Bronchial epithelial cell (primary cell): ENCODE measurements around the gene MAJIN. TPM values are rescaled to one million over a fixed set of nuclear protein-coding genes. Genes with fewer than 3 reads are reported as not detected.

Experiments used
- DNase-seq: peaks from one replicate; pipeline ENCODE4 v3.0.0-alpha.2; 2010; ENCODE audit warnings: low read depth
- FAIRE-seq: peaks from 2 replicates; lab custom pipeline; 2011; peaks lifted over from hg19 to GRCh38; lab: Jason Lieb, UNC
- H3K27me3 ChIP-seq: 2 replicates; pipeline ENCODE4 v1.5.1; 2011; ENCODE audit warnings: low read length; ENCODE audit not compliant: control insufficient read depth, insufficient read depth
- H3K36me3 ChIP-seq: 2 replicates; pipeline ENCODE4 v1.5.1; 2011; ENCODE audit warnings: low read length; ENCODE audit not compliant: control insufficient read depth, insufficient read depth
- H3K4me3 ChIP-seq: 2 replicates; pipeline ENCODE4 v1.5.1; 2011; ENCODE audit warnings: mild to moderate bottlenecking, low read depth, low read length, control low read depth
- total RNA-seq: library from RNA; depleted of rRNA; stranded (reverse); fragments of >200 nt; gene quantifications from 2 replicates; pipeline ENCODE4 v1.2.1, GENCODE V29; 2014
- TF ChIP-seq, protein P1 (sequence below): IDR thresholded peaks from 2 replicates; pipeline ENCODE4 v1.5.1; 2011; ENCODE audit warnings: mild to moderate bottlenecking, moderate library complexity, low read length, control low read depth, inconsistent platforms; ENCODE audit not compliant: insufficient read depth, severe bottlenecking

The MAJIN gene
- total RNA-seq, 1 donor from 2014 or later: not detected

DNA sequence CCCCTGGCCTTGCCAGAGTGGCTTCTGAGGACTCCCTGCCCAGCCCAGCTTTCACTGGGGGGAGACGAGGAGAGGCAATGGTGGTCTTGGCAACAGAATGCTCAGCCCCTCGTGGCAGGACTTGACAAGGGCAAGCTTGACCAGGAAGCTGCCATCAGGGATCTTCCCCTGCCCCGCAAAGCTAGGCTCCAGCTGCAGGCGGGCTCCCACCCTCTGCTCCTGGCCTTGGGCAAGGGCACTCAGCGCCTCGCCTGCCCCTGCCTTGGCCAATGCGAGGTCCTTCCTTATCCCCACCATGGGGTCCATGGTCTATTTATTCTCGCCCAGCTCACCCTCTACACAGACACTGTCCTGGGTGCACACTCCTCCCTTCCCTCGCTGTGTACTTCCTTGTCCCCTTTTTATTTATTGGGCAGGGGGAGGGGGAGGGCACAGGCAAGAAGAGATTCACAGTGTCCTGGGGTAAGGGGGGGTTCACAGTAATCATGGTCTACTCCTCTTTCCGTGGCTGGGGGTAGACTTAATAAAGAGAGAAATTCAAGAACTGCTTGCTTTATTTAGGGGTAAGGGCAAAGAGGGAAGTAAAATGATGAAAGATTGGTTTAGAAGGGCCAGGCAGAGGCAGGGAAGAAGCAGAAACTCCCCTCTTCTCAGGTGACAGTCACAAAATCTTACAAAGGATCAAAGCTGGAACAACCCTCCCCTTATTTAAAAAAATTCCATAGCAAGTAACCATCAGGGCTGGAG, 37.8 kb downstream of the MAJIN start:
- no peak overlapping the region for H3K4me3 ChIP-seq
- TF ChIP-seq, protein P1, sequence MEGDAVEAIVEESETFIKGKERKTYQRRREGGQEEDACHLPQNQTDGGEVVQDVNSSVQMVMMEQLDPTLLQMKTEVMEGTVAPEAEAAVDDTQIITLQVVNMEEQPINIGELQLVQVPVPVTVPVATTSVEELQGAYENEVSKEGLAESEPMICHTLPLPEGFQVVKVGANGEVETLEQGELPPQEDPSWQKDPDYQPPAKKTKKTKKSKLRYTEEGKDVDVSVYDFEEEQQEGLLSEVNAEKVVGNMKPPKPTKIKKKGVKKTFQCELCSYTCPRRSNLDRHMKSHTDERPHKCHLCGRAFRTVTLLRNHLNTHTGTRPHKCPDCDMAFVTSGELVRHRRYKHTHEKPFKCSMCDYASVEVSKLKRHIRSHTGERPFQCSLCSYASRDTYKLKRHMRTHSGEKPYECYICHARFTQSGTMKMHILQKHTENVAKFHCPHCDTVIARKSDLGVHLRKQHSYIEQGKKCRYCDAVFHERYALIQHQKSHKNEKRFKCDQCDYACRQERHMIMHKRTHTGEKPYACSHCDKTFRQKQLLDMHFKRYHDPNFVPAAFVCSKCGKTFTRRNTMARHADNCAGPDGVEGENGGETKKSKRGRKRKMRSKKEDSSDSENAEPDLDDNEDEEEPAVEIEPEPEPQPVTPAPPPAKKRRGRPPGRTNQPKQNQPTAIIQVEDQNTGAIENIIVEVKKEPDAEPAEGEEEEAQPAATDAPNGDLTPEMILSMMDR: no peak
- DNase-seq (no peak), FAIRE-seq (no peak)
- no peaks in the 10 kb centered on the region for H3K27me3 ChIP-seq
- peaks cover 20% of the 10 kb centered on the region for H3K36me3 ChIP-seq

DNA sequence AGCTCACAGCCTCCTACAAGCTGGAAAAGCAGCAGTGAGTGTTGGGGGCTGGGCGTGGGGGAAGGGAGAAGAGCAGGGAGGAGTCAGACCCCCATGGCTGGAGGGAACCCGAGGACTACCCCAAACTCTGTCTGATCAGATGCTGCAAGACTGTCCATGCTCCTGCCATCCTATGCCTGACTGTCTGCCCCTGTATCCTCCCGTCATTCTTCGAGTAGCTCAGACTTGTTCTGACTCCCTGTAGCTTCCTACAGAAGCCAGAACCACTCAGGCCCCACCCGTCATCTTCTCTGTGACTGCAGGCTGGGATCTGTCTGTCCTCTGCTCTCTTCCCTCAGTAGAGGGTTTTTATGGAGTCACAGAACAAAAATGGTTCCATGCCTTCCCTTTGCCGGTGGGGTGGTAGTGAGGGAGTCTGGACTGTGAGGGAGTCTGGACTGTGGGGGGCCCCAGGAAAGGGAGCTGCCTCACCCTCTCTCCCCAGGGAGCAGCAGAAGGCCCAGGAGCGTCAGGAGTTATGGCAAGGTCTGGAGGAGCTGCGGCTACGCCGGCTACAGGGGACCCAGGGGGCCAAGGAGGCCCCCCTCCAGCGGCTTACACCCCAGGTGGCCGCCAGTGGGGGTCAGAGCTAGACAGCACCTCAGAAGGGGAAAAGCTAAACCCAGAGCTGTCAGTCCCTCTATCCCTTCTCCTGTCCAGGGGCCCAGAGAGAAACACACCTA, 38.5 kb downstream of the MAJIN start:
- TF ChIP-seq, protein P1: no peak
- Histone ChIP-seq H3K27me3 (no peaks in the 10 kb centered on the region), H3K36me3 (peaks cover 20% of the 10 kb centered on the region), H3K4me3 (no peak overlapping the region)
- DNase-seq: no peak
- FAIRE-seq: no peak

DNA sequence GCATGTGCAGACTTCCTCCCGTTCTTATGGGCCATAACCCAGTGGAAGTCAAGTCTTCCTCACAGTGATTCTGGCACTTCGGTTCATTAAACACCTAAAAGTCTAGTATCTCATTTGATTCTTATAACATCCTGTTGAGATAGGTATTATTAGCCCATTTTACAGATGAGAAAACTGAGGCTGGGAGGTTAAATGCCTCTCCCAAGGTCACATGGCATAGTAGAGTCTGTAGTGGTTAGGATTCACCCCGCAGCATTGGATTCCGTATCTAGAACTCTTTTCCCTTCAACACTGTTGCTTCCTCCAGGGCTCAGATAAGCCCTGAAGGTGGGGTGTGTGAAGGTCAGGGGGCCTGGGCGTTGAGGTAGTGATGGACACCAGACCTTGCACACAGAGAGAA, 39.6 kb downstream of the MAJIN start:
- H3K36me3 ChIP-seq: peaks cover 26% of the 10 kb centered on the region
- TF ChIP-seq, protein P1: no peak
- no peaks in the 10 kb centered on the region for H3K27me3 ChIP-seq
- H3K4me3 ChIP-seq: no peak overlapping the region
- DNase-seq (no peak), FAIRE-seq (no peak)

DNA sequence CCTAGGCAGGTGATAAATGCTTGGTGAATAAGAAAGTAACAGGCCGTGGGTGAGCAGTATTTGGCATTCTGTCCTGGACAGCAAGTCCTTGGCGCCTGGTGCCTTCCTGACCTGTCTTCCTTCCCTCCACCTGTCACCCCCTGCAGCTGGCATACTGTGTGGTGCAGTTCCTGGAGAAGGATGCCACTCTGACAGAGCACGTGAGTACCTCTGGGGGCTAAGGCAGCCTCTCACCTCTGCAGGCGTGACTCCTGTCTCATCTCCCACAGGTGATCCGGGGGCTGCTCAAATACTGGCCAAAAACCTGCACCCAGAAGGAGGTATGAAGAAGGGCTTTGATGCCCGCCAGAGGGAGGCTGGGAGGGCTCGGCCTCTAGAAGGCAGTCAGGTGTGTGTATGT, 40.6 kb downstream of the MAJIN start:
- DNase-seq: no peak
- FAIRE-seq: no peak
- Histone ChIP-seq H3K4me3 (no peak overlapping the region), H3K27me3 (no peaks in the 10 kb centered on the region), H3K36me3 (peaks cover 29% of the 10 kb centered on the region)
- TF ChIP-seq, protein P1: no peak

DNA sequence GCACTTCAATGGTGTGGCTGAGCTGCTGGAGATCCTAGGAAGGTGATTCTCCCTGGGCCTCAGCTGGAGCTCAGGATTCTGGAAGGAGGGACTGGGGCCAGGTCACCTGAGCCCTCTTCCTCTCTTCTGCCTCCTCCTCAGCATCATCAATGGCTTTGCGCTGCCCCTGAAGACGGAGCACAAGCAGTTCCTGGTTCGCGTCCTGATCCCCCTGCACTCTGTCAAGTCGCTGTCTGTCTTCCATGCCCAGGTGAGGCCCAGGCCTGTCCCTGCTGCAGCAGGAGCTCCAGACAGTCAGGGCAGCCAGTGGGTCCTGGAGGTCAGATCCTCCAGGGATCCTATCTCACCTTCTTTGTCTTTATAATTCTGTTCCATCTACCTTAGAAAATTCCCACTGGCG, 41.6 kb downstream of the MAJIN start:
- Histone ChIP-seq H3K4me3 (no peak overlapping the region), H3K36me3 (peaks cover 29% of the 10 kb centered on the region), H3K27me3 (no peaks in the 10 kb centered on the region)
- TF ChIP-seq, protein P1: no peak
- FAIRE-seq: no peak
- no peak for DNase-seq
